Urothelium cell line (cell line): ENCODE results near the gene SLC9A3.

Experiments
- DNase-seq: peaks from one replicate; pipeline ENCODE4 v3.0.0; 2011; ENCODE audit warnings: low spot score, mixed read lengths
- FAIRE-seq: peaks from 2 replicates; lab custom pipeline; 2011; peaks lifted over from hg19 to GRCh38; lab: Jason Lieb, UNC

Gene SLC9A3

GRCh38 chr5:555058-555623, 30.9 kb upstream of the SLC9A3 start:
- DNase-seq (no peak), FAIRE-seq (no peak)

- FAIRE-seq = no peak
- DNase-seq = no peak
Measured at GRCh38 chr5:554284-554988, 30.2 kb upstream of the SLC9A3 start.

GRCh38 chr5:553874-554273, 29.6 kb upstream of the SLC9A3 start:
- FAIRE-seq (no peak), DNase-seq (peak; percentile 78)

GRCh38 chr5:551406-551805, 27.2 kb upstream of the SLC9A3 start:
- DNase-seq (no peak), FAIRE-seq (no peak)

GRCh38 chr5:549229-549628, 25.0 kb upstream of the SLC9A3 start:
- DNase-seq (no peak), FAIRE-seq (no peak)

GRCh38 chr5:548256-548655, 24.0 kb upstream of the SLC9A3 start:
- DNase-seq (no peak), FAIRE-seq (no peak)

GRCh38 chr5:547086-547924, 23.1 kb upstream of the SLC9A3 start:
- DNase-seq = no peak
- FAIRE-seq = no peak

- FAIRE-seq (no peak), DNase-seq (no peak)
Measured at GRCh38 chr5:546376-546908, 22.2 kb upstream of the SLC9A3 start.

- DNase-seq (no peak), FAIRE-seq (no peak)
Measured at GRCh38 chr5:545641-546375, 21.6 kb upstream of the SLC9A3 start.

GRCh38 chr5:544675-545355, 20.6 kb upstream of the SLC9A3 start:
- no peak for FAIRE-seq
- DNase-seq = no peak

GRCh38 chr5:543755-544674, 19.8 kb upstream of the SLC9A3 start:
- FAIRE-seq = no peak
- no peak for DNase-seq

- FAIRE-seq (no peak), DNase-seq (no peak)
Measured at GRCh38 chr5:543351-543750, 19.1 kb upstream of the SLC9A3 start.

GRCh38 chr5:542319-543311, 18.4 kb upstream of the SLC9A3 start:
- DNase-seq (no peak), FAIRE-seq (no peak)

- no peak for DNase-seq
- no peak for FAIRE-seq
Measured at GRCh38 chr5:541539-542318, 17.5 kb upstream of the SLC9A3 start.

- DNase-seq (no peak), FAIRE-seq (no peak)
Measured at GRCh38 chr5:540906-541538, 16.8 kb upstream of the SLC9A3 start.

- no peak for FAIRE-seq
- no peak for DNase-seq
Measured at GRCh38 chr5:540071-540905, 16.0 kb upstream of the SLC9A3 start.
